NCI-H748 (cell line): ENCODE measurements around the gene FMN1.
"Not testable (repeated sequence)": the region's sequence is repeated elsewhere in the genome, so short reads cannot be mapped to it uniquely, and the experiment has no call there.

Experiments
- DNase-seq: peaks from one replicate; lab custom pipeline; 2025; ENCODE audit not compliant: unreplicated experiment; lab: John Stamatoyannopoulos, UW

Gene FMN1

DNA sequence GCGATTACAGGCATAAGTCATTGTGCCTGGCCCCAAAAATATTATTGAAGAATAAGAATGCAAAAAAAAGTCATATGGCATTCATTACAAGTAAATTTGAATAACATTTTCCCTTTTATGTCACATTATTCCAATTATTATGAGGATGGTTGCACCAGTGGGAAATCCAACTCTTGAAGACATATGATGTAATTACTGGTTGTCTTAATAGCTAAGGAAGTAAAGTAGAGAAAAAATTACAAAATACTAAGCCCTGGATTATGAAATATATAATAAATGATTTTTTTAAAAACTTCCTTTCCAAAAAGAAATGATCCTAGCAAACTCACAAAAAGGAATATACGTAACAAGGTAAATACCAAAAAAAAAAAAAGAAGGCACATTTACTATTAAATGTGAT lies 98.9 kb downstream of the FMN1 start:
- no peak for DNase-seq

DNA sequence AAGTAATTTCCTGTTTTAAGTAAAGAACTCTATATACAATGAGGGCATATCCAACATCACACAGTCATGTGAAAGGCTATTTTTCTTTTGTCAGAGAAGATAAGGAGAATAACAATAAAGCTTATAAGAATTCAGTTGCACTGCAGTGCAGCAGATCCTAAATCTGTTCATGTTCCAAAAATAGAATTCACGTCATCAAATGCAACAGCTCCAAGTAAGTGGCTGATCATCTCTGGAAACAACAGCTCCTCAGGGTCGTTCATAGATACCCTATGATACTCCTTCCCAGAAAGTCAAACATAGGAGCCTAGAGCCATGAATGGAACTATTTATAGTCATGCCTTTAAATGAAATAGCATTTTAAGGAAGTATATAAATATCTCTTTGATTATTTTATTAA lies 100.2 kb downstream of the FMN1 start:
- DNase-seq = no peak

DNA sequence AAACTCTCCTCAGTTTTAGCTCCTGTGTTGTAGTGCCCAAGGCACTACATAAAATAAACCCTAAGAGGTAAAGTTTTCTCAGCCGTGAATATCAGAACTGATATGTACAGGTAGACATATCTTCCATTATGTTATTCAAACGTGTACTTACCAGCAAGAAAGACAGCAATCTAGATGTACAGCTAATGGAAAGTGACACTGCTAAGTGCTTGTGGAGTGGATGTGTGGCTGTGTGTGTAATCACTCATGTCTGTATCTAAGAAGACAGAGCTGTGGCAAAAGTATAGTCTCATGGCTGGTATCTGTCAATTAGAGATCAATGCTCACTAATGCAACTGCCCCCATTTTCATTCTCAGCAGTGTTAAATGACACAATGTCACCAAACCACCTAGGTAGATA lies 101.3 kb downstream of the FMN1 start:
- DNase-seq = no peak

DNA sequence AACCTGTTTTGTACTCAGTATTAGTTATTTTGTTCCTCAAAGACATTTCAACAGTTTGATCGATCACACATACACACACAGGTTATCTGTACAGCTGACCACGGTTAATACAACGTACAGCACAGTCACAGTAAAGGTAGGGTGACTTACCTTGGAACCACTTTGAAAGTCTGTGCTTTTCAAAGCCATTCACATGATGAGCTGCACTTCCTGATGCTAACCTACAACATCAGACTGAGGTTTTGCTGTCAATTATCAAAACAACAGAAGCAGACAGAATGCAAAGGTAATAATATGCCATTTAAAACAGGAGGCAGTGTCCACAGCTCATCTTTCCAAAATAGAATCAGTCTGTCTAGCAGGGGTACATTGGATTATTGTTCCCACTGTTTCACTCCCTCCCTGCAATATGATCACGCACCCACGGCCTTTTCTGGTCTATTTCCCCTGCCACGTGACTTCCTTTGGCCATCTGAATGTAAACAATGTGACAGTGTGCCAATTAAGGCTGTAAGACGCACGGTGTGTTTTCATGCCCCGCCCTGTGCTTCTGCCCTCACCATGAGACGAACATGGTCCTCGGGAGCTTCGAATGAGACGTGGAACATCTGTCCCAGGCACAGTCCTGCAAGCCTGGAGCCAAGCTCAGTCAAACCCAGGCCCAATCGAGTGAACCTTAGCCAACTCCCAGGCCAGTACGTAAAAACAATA lies 102.4 kb downstream of the FMN1 start:
- peak; percentile 85 for DNase-seq

DNA sequence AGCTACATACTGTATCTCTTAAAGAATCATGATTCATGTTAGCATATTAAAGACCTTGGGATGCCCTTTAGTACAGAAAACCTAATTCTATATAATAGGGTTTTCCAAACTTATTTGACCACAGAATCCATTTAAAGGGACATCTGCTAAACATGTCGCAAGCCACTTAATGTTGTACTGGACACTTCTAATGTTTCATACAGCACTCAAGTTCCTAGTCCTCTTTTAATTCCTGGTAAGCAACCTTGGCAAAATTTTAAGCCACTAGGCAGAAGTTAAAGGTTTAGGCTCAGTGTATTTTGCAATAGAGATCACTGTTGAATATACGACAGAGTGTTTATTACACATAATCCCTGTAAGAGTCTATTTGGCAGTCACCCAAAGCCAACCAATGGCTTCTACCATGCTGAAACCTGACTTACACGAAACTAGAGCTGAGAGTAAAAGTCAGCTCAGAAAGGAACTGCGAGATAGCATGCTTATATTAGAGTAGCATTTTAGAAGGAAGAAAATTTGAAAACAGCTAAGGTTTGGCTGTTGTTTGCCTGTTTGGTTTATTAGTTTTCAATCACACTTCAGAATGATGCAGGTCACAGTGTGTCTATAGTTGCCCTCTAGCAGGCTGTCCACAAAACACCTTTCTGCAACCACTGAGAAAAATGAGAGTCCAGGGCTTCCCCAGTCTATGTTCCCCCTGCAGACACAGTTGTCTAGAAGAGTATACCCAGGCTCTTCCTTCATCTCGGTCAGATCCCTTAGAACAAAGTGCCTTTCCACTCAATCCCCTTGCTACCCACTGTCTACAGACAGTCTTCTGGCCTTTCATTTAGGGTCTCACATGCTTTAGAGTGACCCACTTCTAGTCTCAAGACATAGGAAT lies 104.4 kb downstream of the FMN1 start:
- peak; percentile 39 for DNase-seq

DNA sequence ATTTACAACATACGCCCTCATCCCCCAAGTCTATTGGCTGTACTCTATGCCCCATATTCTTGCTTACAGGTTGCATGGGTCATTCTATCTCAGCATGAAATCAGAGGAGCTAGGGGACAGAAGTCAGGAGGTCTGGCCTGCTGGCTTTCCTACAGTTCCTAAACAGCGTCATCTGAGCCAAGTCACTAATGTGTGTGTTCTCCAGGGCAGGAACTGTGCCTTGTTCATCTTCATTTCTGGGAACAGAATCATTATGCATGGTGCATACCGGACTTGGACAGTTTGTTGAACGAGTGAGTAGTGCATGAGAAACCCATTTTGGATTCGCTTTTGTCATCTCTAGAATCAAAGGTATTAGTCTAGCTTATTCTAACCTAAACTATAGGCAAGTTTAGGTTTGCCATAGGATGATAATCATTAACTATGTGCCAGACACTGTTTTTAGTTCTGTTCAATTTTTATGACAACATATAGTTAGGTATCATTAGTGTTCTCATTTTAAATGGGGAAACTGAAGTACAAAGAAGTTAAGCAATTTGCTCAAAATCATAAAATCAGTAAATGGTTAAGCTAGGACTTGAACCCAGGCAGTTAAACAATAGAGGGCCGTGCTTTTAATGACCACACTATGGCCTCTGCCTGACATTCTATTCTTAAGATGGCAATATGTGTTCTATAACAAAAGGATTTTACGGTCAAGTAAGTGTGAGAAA lies 105.2 kb downstream of the FMN1 start:
- no peak for DNase-seq

DNA sequence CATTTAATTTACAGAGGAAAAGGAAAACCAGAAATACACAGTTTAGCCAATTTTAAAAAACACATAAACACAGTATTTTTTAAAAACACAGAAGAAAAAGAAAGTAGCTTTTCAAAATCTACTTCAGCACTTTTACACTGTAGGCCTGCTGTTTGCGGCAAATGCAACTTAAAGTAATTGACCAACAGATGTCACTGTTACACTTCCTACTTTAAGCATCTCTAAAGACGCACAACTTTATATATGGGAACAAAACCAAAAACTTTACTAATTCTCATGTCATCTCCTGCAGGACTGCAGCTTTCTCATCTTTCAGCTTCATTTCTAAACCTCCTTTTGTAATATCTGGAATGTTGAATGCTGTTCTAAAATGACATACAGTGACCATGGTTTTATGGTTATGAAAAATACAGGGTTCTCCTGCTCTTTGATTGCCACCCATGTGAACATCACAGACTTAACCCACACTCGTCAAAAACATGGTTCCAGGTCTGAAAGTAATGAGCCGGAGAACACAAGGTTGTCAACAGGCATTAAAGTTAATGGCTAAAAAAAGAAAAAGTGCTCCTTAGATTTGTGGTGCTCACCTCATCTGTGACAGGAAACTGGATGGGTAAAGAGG lies 107.9 kb downstream of the FMN1 start:
- DNase-seq = peak; percentile 47

DNA sequence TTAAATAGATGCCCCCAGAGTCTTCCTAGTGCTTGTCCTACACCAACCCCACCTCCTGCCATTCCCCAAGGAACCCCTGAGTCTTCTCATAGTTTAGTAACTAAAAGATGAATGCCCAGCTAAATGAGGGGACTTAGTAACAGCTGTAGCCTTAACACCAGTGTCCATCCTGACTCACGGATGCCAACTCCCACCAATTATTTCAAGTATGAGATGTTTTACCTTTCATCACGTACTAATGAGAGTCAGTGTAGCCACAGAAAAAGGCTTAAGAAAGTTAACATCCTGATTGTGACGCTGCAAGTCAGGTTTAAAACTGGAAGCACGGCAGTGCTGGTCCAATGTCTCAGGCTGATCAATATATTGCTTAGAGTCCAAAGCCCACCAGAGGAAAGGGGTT lies 109.9 kb downstream of the FMN1 start:
- DNase-seq = no peak

DNA sequence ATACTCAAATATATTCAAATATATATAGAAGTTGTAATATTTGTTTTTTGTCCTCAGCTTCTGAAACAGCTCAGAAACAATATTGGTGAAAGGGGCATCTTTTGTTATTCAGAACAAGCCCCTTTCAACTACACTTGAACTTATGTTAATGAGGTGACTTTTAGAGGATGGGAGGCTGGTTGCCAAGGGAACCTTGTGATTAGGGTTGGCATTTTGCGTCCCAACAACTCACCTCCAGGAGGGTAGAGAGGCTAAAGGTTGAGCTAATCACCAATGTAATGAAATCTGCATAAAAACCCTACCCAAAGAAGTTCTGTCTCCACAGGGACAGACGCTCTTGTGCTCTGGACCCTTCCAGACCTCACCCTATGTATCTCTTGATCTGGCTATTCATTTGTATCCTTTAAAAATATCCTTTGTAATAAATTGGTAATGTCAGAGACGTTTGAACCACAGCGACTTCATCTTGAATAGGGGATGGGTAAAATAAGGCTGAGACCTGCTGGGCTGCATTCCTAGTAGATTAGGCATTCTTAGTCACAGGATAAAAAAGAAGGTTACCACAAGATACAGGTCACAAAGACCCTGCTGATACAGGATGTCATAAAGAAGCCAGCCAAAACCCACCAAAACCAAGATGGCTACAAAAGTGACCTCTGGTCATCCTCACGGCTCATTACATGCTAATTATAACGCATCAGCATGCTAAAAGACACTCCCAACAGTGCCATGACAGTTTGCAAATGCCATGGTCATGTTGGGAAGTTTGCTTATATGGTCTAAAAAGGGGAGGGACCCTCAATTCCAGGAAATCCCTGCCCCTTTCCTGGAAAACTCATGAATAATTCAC lies 111.1 kb downstream of the FMN1 start:
- DNase-seq = no peak

DNA sequence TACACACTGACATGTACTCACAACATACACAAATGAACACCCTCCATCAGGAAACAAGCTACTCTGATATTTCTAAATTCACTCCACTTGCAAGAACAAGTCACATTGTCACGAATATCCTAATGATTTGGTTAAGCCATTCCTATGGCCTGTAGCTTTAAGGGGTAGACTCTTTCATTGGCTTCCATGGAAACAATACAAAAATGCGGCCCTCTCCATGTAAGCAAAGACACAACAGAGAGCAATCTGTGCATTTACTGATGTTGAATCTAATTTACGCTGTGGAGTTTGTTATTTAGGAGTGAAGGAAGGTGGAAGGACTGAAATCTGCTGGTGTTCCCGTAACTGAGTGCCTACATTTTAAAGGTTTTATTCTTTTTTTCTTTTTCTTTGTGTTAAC lies 114.5 kb downstream of the FMN1 start:
- DNase-seq = peak; percentile 8

DNA sequence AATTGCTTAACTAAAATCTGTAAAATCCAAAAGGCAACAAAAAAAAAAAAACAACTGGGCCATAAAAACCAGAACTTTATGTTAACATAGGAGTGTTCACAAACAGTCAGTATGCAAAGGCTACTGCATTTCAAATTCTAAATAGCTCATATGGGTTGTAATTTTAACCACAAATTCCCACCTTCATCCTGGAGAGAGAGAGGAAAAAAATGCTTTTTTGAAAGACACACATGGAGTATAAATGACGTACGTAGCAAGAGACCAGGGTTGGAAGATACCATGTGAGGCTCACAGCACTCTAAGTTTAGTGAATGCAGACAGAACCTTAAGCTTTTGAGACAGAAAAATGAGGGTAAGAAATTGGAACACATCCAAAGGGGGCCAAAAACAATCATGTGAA lies 115.9 kb downstream of the FMN1 start:
- no peak for DNase-seq

DNA sequence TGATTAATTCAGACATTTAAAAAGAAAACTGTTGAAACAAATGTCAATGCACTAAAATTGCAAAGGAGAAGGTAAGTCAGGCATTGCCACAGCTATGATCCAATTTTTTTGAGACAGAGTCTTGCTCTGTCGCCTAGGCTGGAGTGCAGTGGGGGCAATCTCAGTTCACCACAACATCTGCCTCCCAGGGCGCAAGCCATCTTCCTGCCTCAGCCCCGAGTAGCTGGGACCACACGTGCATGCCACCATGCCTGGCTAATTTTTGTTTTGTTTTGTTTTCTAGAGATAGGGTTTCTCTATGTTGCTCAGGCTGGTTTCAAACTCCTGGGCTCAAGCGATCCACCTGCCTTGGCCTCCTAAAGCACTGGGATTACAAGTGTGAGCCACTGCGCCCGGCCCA lies 117.6 kb downstream of the FMN1 start:
- no peak for DNase-seq

DNA sequence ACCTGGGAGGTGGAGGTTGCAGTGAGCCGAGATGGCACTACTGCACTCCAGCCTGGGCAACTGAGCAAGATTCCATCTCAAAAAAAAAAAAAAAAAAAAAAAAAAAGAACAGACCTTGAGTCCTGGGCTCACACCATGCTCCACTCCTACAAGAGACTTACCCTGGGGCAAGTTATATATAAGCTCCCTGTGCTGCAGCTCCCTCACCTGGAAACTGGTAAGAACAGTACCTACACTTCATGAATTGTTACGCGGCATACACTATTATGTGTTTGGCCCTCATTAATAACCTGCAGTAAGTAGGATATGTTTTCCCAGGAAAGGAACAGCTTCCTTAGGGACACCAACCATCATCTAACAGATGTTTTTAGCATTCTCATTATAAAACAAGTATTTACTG lies 119.6 kb downstream of the FMN1 start:
- DNase-seq = peak; percentile 31

DNA sequence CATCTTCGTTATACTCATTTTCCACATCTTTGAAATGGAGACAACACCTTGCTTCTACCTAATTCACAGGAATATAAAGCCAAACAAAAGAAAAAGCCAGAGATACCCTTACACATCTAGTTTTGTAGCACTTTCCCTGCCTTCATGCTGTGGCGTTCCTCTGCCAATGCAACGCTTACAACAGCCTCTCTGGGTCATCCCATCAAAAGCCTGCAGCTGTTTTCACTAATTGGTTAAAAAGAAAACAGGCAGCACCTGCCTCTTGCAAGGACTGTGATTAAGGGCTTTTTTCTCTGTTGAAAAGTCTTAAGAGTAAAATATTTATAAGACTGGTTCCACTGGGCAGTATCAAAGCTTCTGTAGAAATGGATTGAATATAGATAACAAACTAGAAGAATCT lies 120.3 kb downstream of the FMN1 start:
- peak; percentile 8 for DNase-seq

DNA sequence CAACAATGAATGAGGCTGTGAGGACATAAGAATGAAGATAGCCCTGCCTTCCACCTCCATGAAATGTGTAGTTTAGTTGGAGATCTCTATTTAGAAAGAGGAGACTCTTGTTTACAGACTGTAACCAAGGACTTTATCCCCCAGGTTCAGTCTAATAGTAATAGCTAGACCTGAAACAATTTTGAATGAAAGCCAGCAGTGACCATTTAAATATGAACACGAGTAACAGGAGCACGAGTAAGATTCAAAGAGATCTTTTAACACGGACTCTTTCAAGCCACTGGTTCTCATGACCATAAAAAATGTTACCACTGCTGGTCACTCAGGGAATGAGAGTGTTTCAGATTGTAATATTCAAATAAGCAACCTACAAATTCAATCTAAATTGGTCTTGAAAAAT lies 123.1 kb downstream of the FMN1 start:
- DNase-seq = no peak

DNA sequence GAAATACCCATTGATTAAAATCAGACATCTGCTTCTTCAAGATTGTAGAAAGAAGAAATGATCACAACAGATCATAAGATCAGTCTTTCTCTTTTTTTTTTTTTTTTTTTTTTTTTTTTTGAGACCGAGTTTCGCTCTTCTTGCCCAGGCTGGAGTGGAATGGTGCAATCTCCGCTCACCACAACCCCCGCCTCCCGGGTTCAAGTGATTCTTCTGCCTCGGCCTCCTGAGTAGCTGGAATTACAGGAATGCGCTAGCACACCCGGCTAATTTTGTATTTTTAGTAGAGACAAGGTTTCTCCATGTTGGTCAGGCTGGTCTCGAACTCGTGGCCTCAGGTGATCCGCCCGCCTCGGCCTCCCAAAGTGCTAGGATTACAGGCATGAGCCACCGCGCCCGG lies 124.6 kb downstream of the FMN1 start:
- not testable (repeated sequence) for DNase-seq

DNA sequence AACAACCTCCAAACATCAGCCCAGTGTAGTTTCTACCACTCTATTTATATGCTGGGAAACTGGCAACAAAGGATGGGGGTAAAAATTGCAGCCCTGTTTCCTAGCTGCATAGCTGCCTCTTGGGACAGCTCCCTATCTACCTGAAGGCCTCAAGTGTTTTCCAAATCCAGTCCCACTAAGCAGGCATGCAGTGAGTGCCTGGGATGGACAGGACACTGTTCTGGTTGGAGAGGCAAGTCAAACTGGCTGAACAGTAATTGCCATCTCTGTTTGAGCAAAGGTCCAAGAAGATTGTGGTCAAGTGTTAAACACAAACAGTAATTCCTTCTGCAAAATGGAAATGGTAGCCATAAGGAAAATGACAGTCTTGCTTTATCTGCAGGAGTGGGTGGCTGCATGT lies 125.4 kb downstream of the FMN1 start:
- no peak for DNase-seq

DNA sequence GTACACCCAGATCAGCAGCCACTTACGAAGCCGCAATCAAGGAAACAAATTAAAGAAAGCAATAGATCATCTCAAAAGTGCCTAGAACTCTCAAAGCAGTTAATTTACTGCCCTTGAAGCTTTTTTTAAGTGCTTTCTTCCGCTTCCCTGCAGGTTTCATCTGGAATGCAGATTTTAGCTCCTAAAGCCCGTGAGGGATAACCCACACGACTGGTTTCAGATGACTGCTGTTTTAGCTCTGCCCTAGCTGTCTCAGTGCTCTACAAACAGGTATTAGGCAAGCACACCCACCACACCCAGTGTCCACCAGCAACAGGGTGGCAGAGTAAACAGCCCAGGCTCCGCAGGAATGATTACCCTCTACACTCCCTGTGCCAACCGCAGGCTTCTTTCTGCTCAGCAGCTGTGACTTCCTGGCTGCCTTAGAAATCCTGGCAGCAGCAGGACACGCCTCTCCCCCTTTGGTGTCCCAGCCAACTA lies 126.0 kb downstream of the FMN1 start:
- DNase-seq = peak; percentile 81

DNA sequence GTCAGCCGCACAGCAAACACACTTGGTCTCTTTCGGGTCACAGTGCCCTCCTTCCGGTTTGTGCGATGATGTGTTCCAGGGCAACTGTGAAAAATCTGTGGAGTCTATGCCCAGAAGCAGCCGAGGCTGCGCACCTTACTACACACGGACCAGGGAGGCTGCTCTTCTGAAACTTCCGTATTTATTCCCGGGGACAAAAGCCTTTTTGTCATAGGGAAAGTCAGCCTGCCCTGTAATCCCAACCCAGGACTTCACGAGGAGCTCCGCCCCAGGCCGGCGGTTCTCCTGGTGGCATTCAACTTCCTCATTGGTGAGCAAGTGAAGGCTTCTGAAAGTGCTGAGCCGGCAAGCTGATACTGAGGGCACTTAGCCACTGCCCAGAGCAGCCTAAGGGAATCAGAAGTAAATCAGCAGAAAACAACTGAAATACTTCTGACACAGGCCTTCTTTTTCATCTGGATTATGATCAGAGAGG lies 126.5 kb downstream of the FMN1 start:
- DNase-seq = no peak

DNA sequence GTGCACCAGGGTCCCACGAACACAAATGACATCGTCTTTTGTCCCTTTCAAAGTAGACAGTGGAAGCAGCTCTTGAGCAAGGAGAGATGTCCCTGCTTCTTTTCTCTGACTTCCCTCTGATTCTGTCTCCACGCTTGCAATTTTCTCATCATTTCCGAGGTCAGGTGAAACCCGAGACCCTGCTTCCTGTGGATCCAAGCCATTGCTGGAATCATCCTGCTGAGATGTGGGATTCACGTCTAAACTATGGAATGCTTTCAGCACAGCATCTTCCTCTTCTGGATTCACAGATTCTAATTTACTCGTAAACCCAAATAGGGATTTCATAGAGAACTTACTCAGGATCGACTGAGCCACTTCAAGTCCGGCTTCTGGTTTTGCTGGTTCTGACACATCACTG lies 127.1 kb downstream of the FMN1 start:
- peak; percentile 18 for DNase-seq
